Measurements from ENCODE around the gene PDIA6. TPM values are rescaled to one million over a fixed set of nuclear protein-coding genes. Genes with fewer than 3 reads are reported as not detected.

The PDIA6 gene
- total RNA-seq, 1 experiment from 2014 or later = 271 TPM

DNA sequence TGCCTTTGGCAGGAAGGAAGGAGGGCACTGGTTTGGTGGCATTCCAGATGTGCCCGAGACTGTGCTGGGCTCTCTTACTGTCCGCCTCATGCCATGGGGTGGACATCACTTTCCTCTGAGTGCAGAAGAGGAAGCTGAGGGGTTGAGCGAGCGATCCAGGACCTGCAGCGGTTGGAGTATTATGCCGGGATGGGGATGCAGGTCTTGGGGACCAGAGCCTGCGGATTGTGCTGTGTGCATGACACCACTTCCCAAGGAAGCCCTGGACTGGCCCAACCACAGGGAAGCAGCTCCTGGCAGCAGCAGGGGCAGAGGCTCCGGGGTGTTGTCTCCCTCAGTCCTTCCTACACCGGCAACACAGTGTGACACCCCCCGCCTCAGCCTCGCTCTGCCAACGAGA is 46.7 kb downstream of the PDIA6 start:
- no TSS peak for BruUV-seq (replicated peaks)
- Histone ChIP-seq H3K36me3 (ENCODE audit: control insufficient read depth, insufficient read depth, low read length) (no peaks in the 10 kb centered on the region), H3K9me3 (ENCODE audit: control insufficient read depth, insufficient read depth, low read depth, low read length) (no peaks in the 10 kb centered on the region), H3K27me3 (ENCODE audit: control insufficient read depth, insufficient read depth, low read length) (no peaks in the 10 kb centered on the region), H3K27ac (ENCODE audit: low read length) (no peak overlapping the region), H3K4me3 (ENCODE audit: low read depth in 2 of 2, low read length in 2 of 2) (no peak overlapping the region), H3K4me1 (ENCODE audit: control insufficient read depth, insufficient read depth, low read length) (no peaks in the 10 kb centered on the region)
- in situ Hi-C loops (cut with HindIII; ENCODE audit: low pct_unique_long_range_greater_than_20kb, low sequenced_read_pairs) = no loop called here
- ChIA-PET POLR2A (no interaction called here), CTCF (no interaction called here)
- TF ChIP-seq TCF7L2 (IDR thresholded peaks at IDR 0.05; ENCODE audit: low read depth, low read length) (no peak), POLR2AphosphoS5 (IDR thresholded peaks at IDR 0.05; ENCODE audit: low read depth, low read length) (no peak), SIN3A (IDR thresholded peaks at IDR 0.05; ENCODE audit: borderline replicate concordance, insufficient read depth, low read depth, low read length) (no peak), REST (IDR thresholded peaks at IDR 0.05; ENCODE audit: insufficient read depth in 1 of 2, low read depth in 2 of 2, low read length in 1 of 2) (no peak)
- TF ChIP-seq, protein P1, sequence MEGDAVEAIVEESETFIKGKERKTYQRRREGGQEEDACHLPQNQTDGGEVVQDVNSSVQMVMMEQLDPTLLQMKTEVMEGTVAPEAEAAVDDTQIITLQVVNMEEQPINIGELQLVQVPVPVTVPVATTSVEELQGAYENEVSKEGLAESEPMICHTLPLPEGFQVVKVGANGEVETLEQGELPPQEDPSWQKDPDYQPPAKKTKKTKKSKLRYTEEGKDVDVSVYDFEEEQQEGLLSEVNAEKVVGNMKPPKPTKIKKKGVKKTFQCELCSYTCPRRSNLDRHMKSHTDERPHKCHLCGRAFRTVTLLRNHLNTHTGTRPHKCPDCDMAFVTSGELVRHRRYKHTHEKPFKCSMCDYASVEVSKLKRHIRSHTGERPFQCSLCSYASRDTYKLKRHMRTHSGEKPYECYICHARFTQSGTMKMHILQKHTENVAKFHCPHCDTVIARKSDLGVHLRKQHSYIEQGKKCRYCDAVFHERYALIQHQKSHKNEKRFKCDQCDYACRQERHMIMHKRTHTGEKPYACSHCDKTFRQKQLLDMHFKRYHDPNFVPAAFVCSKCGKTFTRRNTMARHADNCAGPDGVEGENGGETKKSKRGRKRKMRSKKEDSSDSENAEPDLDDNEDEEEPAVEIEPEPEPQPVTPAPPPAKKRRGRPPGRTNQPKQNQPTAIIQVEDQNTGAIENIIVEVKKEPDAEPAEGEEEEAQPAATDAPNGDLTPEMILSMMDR (IDR thresholded peaks at IDR 0.05) = no peak
- intact Hi-C loops (cut with micrococcal nuclease; ENCODE audit: unreplicated experiment) = no loop called here
- DNase-seq (ENCODE audit: low read depth, low spot score) (no peak), ATAC-seq (no peak)

- ATAC-seq (no peak), DNase-seq (ENCODE audit: low read depth, low spot score) (no peak)
- CTCF ChIA-PET = interaction anchor here (0.7 kb wide), 1 partner anchor 41 kb away, joined by 3 read pairs; no protein-coding TSS in a partner anchor
- no peak overlapping the region for H3K27ac ChIP-seq (ENCODE audit: low read length)
- H3K9me3 ChIP-seq (ENCODE audit: control insufficient read depth, insufficient read depth, low read depth, low read length) = no peaks in the 10 kb centered on the region
- intact Hi-C loops (cut with micrococcal nuclease; ENCODE audit: unreplicated experiment) = no loop called here
- H3K4me3 ChIP-seq (ENCODE audit: low read depth in 2 of 2, low read length in 2 of 2) = no peak overlapping the region
- no peaks in the 10 kb centered on the region for H3K27me3 ChIP-seq (ENCODE audit: control insufficient read depth, insufficient read depth, low read length)
- H3K4me1 ChIP-seq (ENCODE audit: control insufficient read depth, insufficient read depth, low read length) = no peaks in the 10 kb centered on the region
- TF ChIP-seq TCF7L2 (IDR thresholded peaks at IDR 0.05; ENCODE audit: low read depth, low read length) (no peak), REST (IDR thresholded peaks at IDR 0.05; ENCODE audit: insufficient read depth in 1 of 2, low read depth in 2 of 2, low read length in 1 of 2) (no peak), SIN3A (IDR thresholded peaks at IDR 0.05; ENCODE audit: borderline replicate concordance, insufficient read depth, low read depth, low read length) (no peak), POLR2AphosphoS5 (IDR thresholded peaks at IDR 0.05; ENCODE audit: low read depth, low read length) (no peak)
- TF ChIP-seq, protein P1 (IDR thresholded peaks at IDR 0.05) = no peak
- BruUV-seq (replicated peaks) = no TSS peak
- in situ Hi-C loops (cut with HindIII; ENCODE audit: low pct_unique_long_range_greater_than_20kb, low sequenced_read_pairs) = no loop called here
- no peaks in the 10 kb centered on the region for H3K36me3 ChIP-seq (ENCODE audit: control insufficient read depth, insufficient read depth, low read length)
- POLR2A ChIA-PET = no interaction called here
These were observed 47.1 kb downstream of the PDIA6 start for GRCh38 chr2:10765461-10765860.
